Kidney (tissue), 14 donors: ENCODE results near the gene B4GALNT3. TPM values are rescaled to one million over a fixed set of nuclear protein-coding genes. Genes with fewer than 3 reads are reported as not detected.

Experiments
- DNase-seq, 5 donors: peaks; one replicate each; pipeline ENCODE4 v3.0.0-alpha.2; 2013 to 2020
- FAIRE-seq: peaks from 2 replicates; lab custom pipeline; 2012; peaks lifted over from hg19 to GRCh38; lab: Jason Lieb, UNC
- H3K27ac ChIP-seq, 2 donors: one replicate each; pipeline ENCODE4 v1.7.0; 2013; ENCODE audit warnings: low read depth in 2 of 2, low read length in 2 of 2, inconsistent platforms in 1 of 2
- H3K27me3 ChIP-seq: one replicate; pipeline ENCODE4 v1.7.1; 2013; ENCODE audit warnings: low read length, inconsistent platforms; ENCODE audit not compliant: control insufficient read depth, insufficient read depth
- H3K36me3 ChIP-seq, 3 donors: one replicate each; pipeline versions ENCODE4 v1.7.0 to v1.7.1; 2013; ENCODE audit warnings: low read length in 3 of 3, control low read depth in 1 of 3, inconsistent platforms in 1 of 3; ENCODE audit not compliant: insufficient read depth in 3 of 3, control insufficient read depth in 2 of 3
- H3K4me1 ChIP-seq, 3 donors: one replicate each; pipeline versions ENCODE4 v1.7.0 to v1.7.1; 2013; ENCODE audit warnings: low read length in 3 of 3, inconsistent platforms in 1 of 3, low read depth in 1 of 3; ENCODE audit not compliant: control insufficient read depth in 2 of 3, insufficient read depth in 2 of 3
- H3K4me3 ChIP-seq, 3 donors: one replicate each; pipeline versions ENCODE4 v1.7.0 to v1.8.1; 2013; ENCODE audit warnings: low read length in 3 of 3, control low read depth in 1 of 3, inconsistent platforms in 1 of 3
- H3K9ac ChIP-seq, 3 donors: one replicate each; pipeline versions ENCODE4 v1.7.0 to v1.7.1; 2013; ENCODE audit warnings: low read length in 3 of 3, control low read depth in 1 of 3, inconsistent platforms in 1 of 3
- H3K9me3 ChIP-seq, 3 donors: one replicate each; pipeline versions ENCODE4 v1.7.0 to v1.7.1; 2013; ENCODE audit warnings: low read length in 3 of 3, control low read depth in 1 of 3, inconsistent platforms in 1 of 3; ENCODE audit not compliant: control insufficient read depth in 2 of 3, insufficient read depth in 1 of 3
- intact Hi-C: fragments of 100-400 bp; cut with DNase I; formaldehyde crosslinking; loops from one replicate; pipeline ENCODE4 v1.11.1; 2022
- polyA plus RNA-seq: library from polyadenylated mRNA; stranded (reverse); fragments of 350-450 nt; fragmentation: Illumina TruSeq; extraction: RNeasy Lipid Tissue Mini Kit (QIAGEN cat#74804); gene quantifications from one replicate; pipeline ENCODE4 v1.2.3, GENCODE V29; 2014; ENCODE audit warnings: low read depth, low replicate concordance; ENCODE audit not compliant: insufficient read depth
- total RNA-seq: library from RNA; stranded (reverse); fragmentation: NEBNext Ultra II Directional; extraction: Animal tissue kit (Norgen Biotek cat#: 25700); gene quantifications from one replicate; pipeline ENCODE4 v1.2.1, GENCODE V29; 2021
- TF ChIP-seq, protein P1 (sequence below): IDR thresholded peaks from 3 replicates; pipeline ENCODE4 v1.5.1; 2012; ENCODE audit warnings: mild to moderate bottlenecking, moderate library complexity, borderline replicate concordance; ENCODE audit not compliant: insufficient read depth; ENCODE audit errors: extremely low read depth
- donor health status: control.
- donor health status: control.
- donor health status: control.
- donor health status: control.
- donor health status: control.
- donor health status: DM: yes; HTN: yes; CAD: no.
- donor health status: Normal renal cell carcinoma (clear cell type).

The B4GALNT3 gene
- total and polyA plus RNA-seq, 2 donors from 2014 or later: 11.3 to 12.5 TPM

DNA sequence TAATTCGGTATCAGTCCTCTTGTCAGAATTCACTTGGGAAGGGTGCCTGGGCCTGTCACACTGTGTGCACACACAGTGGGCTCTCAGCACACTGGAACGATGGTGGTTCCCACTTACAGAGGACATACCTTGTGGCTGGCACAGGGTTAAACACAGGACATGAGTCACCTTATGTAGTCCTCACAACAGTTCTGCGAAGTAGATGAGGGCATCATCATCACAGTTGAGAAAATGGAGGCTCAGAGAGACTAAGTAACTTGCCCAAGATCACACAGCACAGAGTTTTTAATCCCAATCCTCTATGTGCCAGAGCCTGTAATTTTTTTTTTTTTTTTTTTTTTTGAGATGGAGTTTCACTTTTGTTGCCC lies 112.8 kb downstream of the B4GALNT3 start:
- no peak overlapping the region for H3K4me3 ChIP-seq
- H3K4me1 ChIP-seq: peaks cover 0 to 12% (median 0%) of the 10 kb centered on the region in 3 donors
- H3K9ac ChIP-seq: peak overlapping the region in 1 of 3 donors; percentile 46
- no peaks in the 10 kb centered on the region for H3K27me3 ChIP-seq
- no peaks in the 10 kb centered on the region for H3K36me3 ChIP-seq
- FAIRE-seq (no peak), DNase-seq (peak in 1 of 5 donors; percentile 28)
- H3K27ac ChIP-seq: peak overlapping the region in 1 of 2 donors; percentile 51
- no peaks in the 10 kb centered on the region for H3K9me3 ChIP-seq
- TF ChIP-seq, protein P1, sequence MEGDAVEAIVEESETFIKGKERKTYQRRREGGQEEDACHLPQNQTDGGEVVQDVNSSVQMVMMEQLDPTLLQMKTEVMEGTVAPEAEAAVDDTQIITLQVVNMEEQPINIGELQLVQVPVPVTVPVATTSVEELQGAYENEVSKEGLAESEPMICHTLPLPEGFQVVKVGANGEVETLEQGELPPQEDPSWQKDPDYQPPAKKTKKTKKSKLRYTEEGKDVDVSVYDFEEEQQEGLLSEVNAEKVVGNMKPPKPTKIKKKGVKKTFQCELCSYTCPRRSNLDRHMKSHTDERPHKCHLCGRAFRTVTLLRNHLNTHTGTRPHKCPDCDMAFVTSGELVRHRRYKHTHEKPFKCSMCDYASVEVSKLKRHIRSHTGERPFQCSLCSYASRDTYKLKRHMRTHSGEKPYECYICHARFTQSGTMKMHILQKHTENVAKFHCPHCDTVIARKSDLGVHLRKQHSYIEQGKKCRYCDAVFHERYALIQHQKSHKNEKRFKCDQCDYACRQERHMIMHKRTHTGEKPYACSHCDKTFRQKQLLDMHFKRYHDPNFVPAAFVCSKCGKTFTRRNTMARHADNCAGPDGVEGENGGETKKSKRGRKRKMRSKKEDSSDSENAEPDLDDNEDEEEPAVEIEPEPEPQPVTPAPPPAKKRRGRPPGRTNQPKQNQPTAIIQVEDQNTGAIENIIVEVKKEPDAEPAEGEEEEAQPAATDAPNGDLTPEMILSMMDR: no peak
- intact Hi-C loops: loop anchor here (10.0 kb wide), 1 partner anchor 242 kb away; no protein-coding TSS in a partner anchor

DNA sequence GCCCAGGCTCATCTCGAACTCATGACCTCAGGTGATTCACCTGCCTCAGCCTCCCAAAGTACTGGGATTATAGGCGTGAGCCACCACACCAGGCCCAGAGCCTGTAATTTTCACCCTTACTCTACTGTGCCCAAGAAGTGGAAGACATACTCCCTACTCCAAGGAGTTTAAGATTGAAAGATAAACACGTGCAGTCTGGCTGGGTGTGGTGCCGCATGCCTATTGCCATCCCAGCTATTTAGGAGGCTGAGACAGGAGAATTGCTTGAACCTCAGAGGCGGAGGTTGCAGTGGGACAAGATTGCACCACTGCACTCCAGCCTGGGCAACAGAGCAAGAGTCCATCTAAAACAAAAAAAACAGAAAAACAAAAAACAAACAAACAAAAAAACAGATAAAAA lies 113.5 kb downstream of the B4GALNT3 start:
- H3K36me3 ChIP-seq: no peaks in the 10 kb centered on the region
- TF ChIP-seq, protein P1: no peak
- DNase-seq (peak in 1 of 5 donors; percentile 7), FAIRE-seq (no peak)
- H3K4me1 ChIP-seq: peaks cover 0 to 12% (median 0%) of the 10 kb centered on the region in 3 donors
- no peaks in the 10 kb centered on the region for H3K27me3 ChIP-seq
- H3K27ac ChIP-seq: no peak overlapping the region
- no peak overlapping the region for H3K4me3 ChIP-seq
- no peak overlapping the region for H3K9ac ChIP-seq
- intact Hi-C loops: loop anchor here (10.0 kb wide), 1 partner anchor 242 kb away; no protein-coding TSS in a partner anchor
- no peaks in the 10 kb centered on the region for H3K9me3 ChIP-seq

DNA sequence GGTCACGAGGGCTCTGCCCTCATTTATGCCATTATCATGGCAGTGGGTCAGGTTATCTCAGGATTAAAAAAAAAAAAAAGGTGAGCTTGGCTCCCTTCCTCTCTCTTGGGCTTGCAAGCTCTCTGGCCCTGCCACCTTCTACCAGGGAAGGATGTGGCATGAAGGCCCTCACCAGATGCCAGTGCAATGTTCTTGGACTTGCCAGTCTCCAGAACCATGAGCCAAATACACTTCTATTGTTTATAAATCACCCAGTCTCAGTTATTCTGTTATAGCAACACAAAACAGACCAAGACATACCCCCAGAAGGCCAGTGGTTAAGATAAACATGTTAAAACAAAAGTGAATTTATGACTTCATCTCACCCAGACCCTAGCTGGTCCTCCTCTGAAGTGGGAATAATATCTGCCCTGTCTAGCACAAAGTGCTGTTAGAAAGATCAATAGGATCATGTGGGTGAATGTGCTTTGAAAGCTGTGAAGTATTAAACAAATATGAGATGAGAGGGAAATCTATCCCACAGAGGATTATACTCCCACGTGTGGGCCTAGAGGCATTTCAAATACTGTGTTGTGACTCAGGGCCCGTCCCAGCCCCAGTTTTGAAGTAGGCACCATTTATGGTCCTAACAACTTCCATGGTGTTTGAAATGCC lies 114.9 kb downstream of the B4GALNT3 start:
- Histone ChIP-seq H3K9ac (no peak overlapping the region), H3K36me3 (no peaks in the 10 kb centered on the region), H3K4me3 (no peak overlapping the region), H3K4me1 (peaks cover 0 to 12% (median 0%) of the 10 kb centered on the region in 3 donors), H3K9me3 (no peaks in the 10 kb centered on the region), H3K27ac (no peak overlapping the region), H3K27me3 (no peaks in the 10 kb centered on the region)
- intact Hi-C loops: loop anchor here (10.0 kb wide), 1 partner anchor 240 kb away; no protein-coding TSS in a partner anchor
- FAIRE-seq (no peak), DNase-seq (peak in 1 of 5 donors; percentile 11)
- TF ChIP-seq, protein P1: no peak
